Right lung (tissue), 5 donors: ENCODE measurements around the gene KRTAP16-1. TPM values are rescaled to one million over a fixed set of nuclear protein-coding genes. Genes with fewer than 3 reads are reported as not detected.

Experiments
- polyA plus RNA-seq, 5 donors: library from polyadenylated mRNA; unstranded; fragments of 120-200 nt; gene quantifications; one replicate each; pipeline versions ENCODE4 v1.2.1 to v1.2.3, GENCODE V29; 2013; ENCODE audit warnings: inconsistent platforms in 1 of 5, low replicate concordance in 1 of 5; ENCODE audit not compliant: insufficient read length in 5 of 5, insufficient read depth in 1 of 5

KRTAP16-1 gene
- polyA plus RNA-seq, 5 donors, result not detected

Other genes with a start within 250 kb of the KRTAP16-1 start
- gene KRTAP2-3, start 249.2 kb downstream of the KRTAP16-1 start, polyA plus RNA-seq, result not detected
- gene KRTAP2-4, start 243.4 kb downstream of the KRTAP16-1 start, polyA plus RNA-seq, result not detected
- not detected for gene KRTAP4-7, start 225.2 kb downstream of the KRTAP16-1 start, polyA plus RNA-seq
- not detected for gene KRTAP4-8, start 211.2 kb downstream of the KRTAP16-1 start, polyA plus RNA-seq
- not detected for gene KRTAP4-16, start 207.1 kb downstream of the KRTAP16-1 start, polyA plus RNA-seq
- not detected for gene KRTAP4-9, start 203.9 kb downstream of the KRTAP16-1 start, polyA plus RNA-seq
- gene KRTAP4-11, start 190.9 kb downstream of the KRTAP16-1 start, polyA plus RNA-seq, result under 1 TPM in 1 of 5 donors, not detected in 4; 0.13 TPM
- gene KRTAP4-12, start 185.1 kb downstream of the KRTAP16-1 start, polyA plus RNA-seq, result not detected
- not detected for gene KRTAP4-6, start 168.8 kb downstream of the KRTAP16-1 start, polyA plus RNA-seq
- gene KRTAP4-5, start 159.5 kb downstream of the KRTAP16-1 start, polyA plus RNA-seq, result not detected
- not detected for gene KRTAP4-4, start 148.6 kb downstream of the KRTAP16-1 start, polyA plus RNA-seq
- not detected for gene KRTAP4-3, start 141.1 kb downstream of the KRTAP16-1 start, polyA plus RNA-seq
- not detected for gene KRTAP4-2, start 131.1 kb downstream of the KRTAP16-1 start, polyA plus RNA-seq
- gene KRTAP4-1, start 124.4 kb downstream of the KRTAP16-1 start, polyA plus RNA-seq, result not detected
- not detected for gene KRTAP9-1, start 119.4 kb downstream of the KRTAP16-1 start, polyA plus RNA-seq
- gene KRTAP9-2, start 82.7 kb downstream of the KRTAP16-1 start, polyA plus RNA-seq, result not detected
- gene KRTAP9-3, start 76.9 kb downstream of the KRTAP16-1 start, polyA plus RNA-seq, result not detected
- not detected for gene KRTAP9-8, start 71.3 kb downstream of the KRTAP16-1 start, polyA plus RNA-seq
- not detected for gene KRTAP9-4, start 59.6 kb downstream of the KRTAP16-1 start, polyA plus RNA-seq
- not detected for gene KRTAP9-9, start 53.9 kb downstream of the KRTAP16-1 start, polyA plus RNA-seq
- under 1 TPM; 0.13 to 0.25 (median 0.18) TPM for gene KRTAP9-6, start 43.9 kb downstream of the KRTAP16-1 start, polyA plus RNA-seq
- gene KRTAP9-7, start 33.6 kb downstream of the KRTAP16-1 start, polyA plus RNA-seq, result not detected
- gene KRTAP29-1, start 6.5 kb downstream of the KRTAP16-1 start, polyA plus RNA-seq, result not detected
- not detected for gene KRTAP17-1, start 6.4 kb upstream of the KRTAP16-1 start, polyA plus RNA-seq
- not detected for gene KRT33A, start 41.5 kb upstream of the KRTAP16-1 start, polyA plus RNA-seq
- not detected for gene KRT33B, start 60.5 kb upstream of the KRTAP16-1 start, polyA plus RNA-seq
- gene KRT34, start 73.0 kb upstream of the KRTAP16-1 start, polyA plus RNA-seq, result not detected
- under 1 TPM in 1 of 5 donors, not detected in 4; 0.32 TPM for gene KRT31, start 88.3 kb upstream of the KRTAP16-1 start, polyA plus RNA-seq
- not detected for gene KRT37, start 115.3 kb upstream of the KRTAP16-1 start, polyA plus RNA-seq
- not detected for gene KRT38, start 131.7 kb upstream of the KRTAP16-1 start, polyA plus RNA-seq
- not detected for gene KRT32, start 158.1 kb upstream of the KRTAP16-1 start, polyA plus RNA-seq
- gene KRT35, start 171.8 kb upstream of the KRTAP16-1 start, polyA plus RNA-seq, result not detected
- not detected for gene KRT36, start 180.6 kb upstream of the KRTAP16-1 start, polyA plus RNA-seq
- gene KRT13, start 196.3 kb upstream of the KRTAP16-1 start, polyA plus RNA-seq, result under 1 TPM; 0.19 to 0.58 (median 0.38) TPM
- 1 to 10 TPM; 1.0 to 2.8 (median 2.3) TPM for gene KRT15, start 209.6 kb upstream of the KRTAP16-1 start, polyA plus RNA-seq
- gene KRT19, start 219.0 kb upstream of the KRTAP16-1 start, polyA plus RNA-seq, result 100 to 1,000 TPM in 4 of 5 donors, 10 to 100 TPM in 1; 91.6 to 190 (median 122) TPM